B cell (primary cell): ENCODE data around the gene PAPSS2. TPM values are rescaled to one million over a fixed set of nuclear protein-coding genes. Genes with fewer than 3 reads are reported as not detected.
A peak's percentile ranks its signal among the peaks of the same experiment; 100 is the strongest.
"Not testable (repeated sequence)": the region's sequence is repeated elsewhere in the genome, so short reads cannot be mapped to it uniquely, and the experiment has no call there.

ENCODE experiments used
- ATAC-seq: fragments of 200-7000 bp; cut with Tn5 transposase; one replicate; pipeline ENCODE4 v1.10.0; 2021; ENCODE audit warnings: low read depth, mild to moderate bottlenecking, moderate number of reproducible peaks, moderate library complexity
- CTCF ChIA-PET: fragments of 350-600 bp; sonication (Branson Sonifier 250); formaldehyde crosslinking; loops from one replicate; lab custom pipeline; 2021; ENCODE audit warnings: antibody characterized with exemption, inconsistent platforms; lab: Charles Lee
- POLR2A ChIA-PET: fragments of 350-600 bp; sonication (Branson Sonifier 250); formaldehyde crosslinking; loops from one replicate; lab custom pipeline; 2021; ENCODE audit warnings: antibody characterized with exemption; lab: Charles Lee
- DNase-seq: peaks from one replicate; pipeline ENCODE4 v3.0.0; 2013
- H2AFZ ChIP-seq: 2 replicates; pipeline ENCODE4 v1.6.1; 2012; ENCODE audit warnings: mild to moderate bottlenecking, low read depth, low read length; ENCODE audit not compliant: insufficient read depth, poor library complexity, severe bottlenecking
- H3K27ac ChIP-seq, 2 donors: 1 replicate in 1 of 2; 2 replicates in 1 of 2; pipeline ENCODE4 v1.5.1; 2012 to 2013; ENCODE audit warnings: low read length in 2 of 2, mild to moderate bottlenecking in 2 of 2, moderate library complexity in 1 of 2
- H3K27me3 ChIP-seq, 4 experiments: fragments of 200-600 bp in 1 of 4; sonication (generic) in 1 of 4; replicated peaks in 1 of 4; 1 replicate in 2 of 4; 2 replicates in 2 of 4; pipeline versions ENCODE4 v1.6.1 to v1.7.0; 2013 to 2016; ENCODE audit warnings: low read length in 3 of 4, mild to moderate bottlenecking in 2 of 4, mixed read lengths in 1 of 4, moderate library complexity in 1 of 4; ENCODE audit not compliant: insufficient read depth in 4 of 4, control insufficient read depth in 3 of 4; ENCODE audit errors: control extremely low read depth in 1 of 4
- H3K36me3 ChIP-seq, 2 experiments: replicated peaks in 1 of 2; 1 replicate in 1 of 2; 2 replicates in 1 of 2; pipeline versions ENCODE4 v1.6.1 to v1.7.1; 2013; ENCODE audit warnings: low read length in 1 of 2; ENCODE audit not compliant: insufficient read depth in 2 of 2, control insufficient read depth in 1 of 2; ENCODE audit errors: control extremely low read depth in 1 of 2, extremely low read depth in 1 of 2
- H3K4me1 ChIP-seq, 2 donors: fragments of 200-600 bp in 1 of 2; sonication (generic) in 1 of 2; 1 replicate in 1 of 2; 2 replicates in 1 of 2; pipeline versions ENCODE4 v1.5.1 to v1.6.1; 2013 to 2017; ENCODE audit warnings: low read length in 2 of 2; ENCODE audit not compliant: control insufficient read depth in 2 of 2, insufficient read depth in 2 of 2
- H3K4me2 ChIP-seq: replicated peaks from 2 replicates; pipeline ENCODE3; 2012; ENCODE audit warnings: mild to moderate bottlenecking, low read depth, low read length; ENCODE audit not compliant: poor library complexity, severe bottlenecking
- H3K4me3 ChIP-seq, 5 experiments: fragments of 200-600 bp in 1 of 5; sonication (generic) in 1 of 5; 1 replicate in 3 of 5; 2 replicates in 2 of 5; pipeline versions ENCODE4 v1.5.1 to v1.7.0; 2011 to 2016; ENCODE audit warnings: low read length in 4 of 5, mild to moderate bottlenecking in 4 of 5, low read depth in 2 of 5, control low read depth in 1 of 5, moderate library complexity in 1 of 5; ENCODE audit not compliant: insufficient read depth in 1 of 5; ENCODE audit errors: control extremely low read depth in 1 of 5, extremely low read depth in 1 of 5
- H3K79me2 ChIP-seq: fragments of 200-600 bp; sonication (generic); one replicate; pipeline ENCODE4 v1.6.0; 2016; ENCODE audit warnings: low read length; ENCODE audit not compliant: control insufficient read depth, insufficient read depth
- H3K9ac ChIP-seq: fragments of 200-600 bp; sonication (generic); 2 replicates; pipeline ENCODE4 v1.6.1; 2017; ENCODE audit warnings: mild to moderate bottlenecking, low read length, moderate library complexity
- H3K9me3 ChIP-seq, 3 donors: one replicate each; pipeline versions ENCODE4 v1.6.1 to v1.7.1; 2013; ENCODE audit warnings: low read length in 2 of 3; ENCODE audit not compliant: control insufficient read depth in 2 of 3, insufficient read depth in 1 of 3; ENCODE audit errors: control extremely low read depth in 1 of 3
- H4K20me1 ChIP-seq: 2 replicates; pipeline ENCODE4 v1.6.0; 2012; ENCODE audit warnings: mild to moderate bottlenecking, low read length; ENCODE audit not compliant: insufficient read depth, control insufficient read depth, poor library complexity, severe bottlenecking
- H3K27ac Mint-ChIP-seq: one replicate; pipeline ENCODE4 v1.8.0; 2021; ENCODE audit warnings: mixed read lengths
- H3K27me3 Mint-ChIP-seq: one replicate; pipeline ENCODE4 v1.8.0; 2021; ENCODE audit warnings: mixed read lengths
- H3K4me1 Mint-ChIP-seq: one replicate; pipeline ENCODE4 v1.8.0; 2021; ENCODE audit warnings: mixed read lengths
- H3K4me3 Mint-ChIP-seq: one replicate; pipeline ENCODE4 v1.8.0; 2021; ENCODE audit warnings: mixed read lengths
- H3K9me3 Mint-ChIP-seq: one replicate; pipeline ENCODE4 v1.8.0; 2022; ENCODE audit warnings: mixed read lengths; ENCODE audit not compliant: insufficient read depth
- CTCF ChIP-seq: fragments of 200-600 bp; IDR thresholded peaks from one replicate; pipeline ENCODE4 v1.8.0; 2022; ENCODE audit warnings: antibody characterized with exemption, mild to moderate bottlenecking
- EZH2 ChIP-seq: IDR thresholded peaks from 2 replicates; pipeline ENCODE4 v1.6.1; 2012; ENCODE audit warnings: borderline replicate concordance, low read depth, mild to moderate bottlenecking, moderate library complexity, low read length; ENCODE audit not compliant: insufficient read depth, poor library complexity, severe bottlenecking
- WGBS: methylation state at CpG from one replicate; pipeline ENCODE4 v1.1.5; 2013; ENCODE audit warnings: missing lambda C conversion rate; ENCODE audit not compliant: insufficient coverage; 5-methylcytosine and 5-hydroxymethylcytosine counted together
- intact Hi-C: fragments of 100-400 bp; cut with micrococcal nuclease; formaldehyde crosslinking; loops from one replicate; pipeline ENCODE4 v1.10.0; 2022
- polyA minus RNA-seq: library from RNA; depleted of rRNA, polyadenylated mRNA; stranded (reverse); fragments of >200 nt; gene quantifications from 2 replicates; pipeline ENCODE4 v1.2.3, GENCODE V29; 2012
- polyA plus RNA-seq: library from polyadenylated mRNA; depleted of rRNA; stranded (reverse); fragments of >200 nt; gene quantifications from 2 replicates; pipeline ENCODE4 v1.2.3, GENCODE V29; 2012
- total RNA-seq, 2 donors: library from RNA; stranded (reverse); fragments of 120-200 nt in 1 of 2; gene quantifications; 1 replicate in 1 of 2; 2 replicates in 1 of 2; pipeline versions ENCODE4 v1.2.3 to v1.2.4, GENCODE V29; 2013 to 2022

Gene PAPSS2
- total RNA-seq (not detected in 2 replicates), polyA plus RNA-seq (0.06 TPM in 1 of 2 replicates, not detected in the other), polyA minus RNA-seq (not detected in 2 replicates)
- 0.49 TPM for total RNA-seq (2013)

DNA sequence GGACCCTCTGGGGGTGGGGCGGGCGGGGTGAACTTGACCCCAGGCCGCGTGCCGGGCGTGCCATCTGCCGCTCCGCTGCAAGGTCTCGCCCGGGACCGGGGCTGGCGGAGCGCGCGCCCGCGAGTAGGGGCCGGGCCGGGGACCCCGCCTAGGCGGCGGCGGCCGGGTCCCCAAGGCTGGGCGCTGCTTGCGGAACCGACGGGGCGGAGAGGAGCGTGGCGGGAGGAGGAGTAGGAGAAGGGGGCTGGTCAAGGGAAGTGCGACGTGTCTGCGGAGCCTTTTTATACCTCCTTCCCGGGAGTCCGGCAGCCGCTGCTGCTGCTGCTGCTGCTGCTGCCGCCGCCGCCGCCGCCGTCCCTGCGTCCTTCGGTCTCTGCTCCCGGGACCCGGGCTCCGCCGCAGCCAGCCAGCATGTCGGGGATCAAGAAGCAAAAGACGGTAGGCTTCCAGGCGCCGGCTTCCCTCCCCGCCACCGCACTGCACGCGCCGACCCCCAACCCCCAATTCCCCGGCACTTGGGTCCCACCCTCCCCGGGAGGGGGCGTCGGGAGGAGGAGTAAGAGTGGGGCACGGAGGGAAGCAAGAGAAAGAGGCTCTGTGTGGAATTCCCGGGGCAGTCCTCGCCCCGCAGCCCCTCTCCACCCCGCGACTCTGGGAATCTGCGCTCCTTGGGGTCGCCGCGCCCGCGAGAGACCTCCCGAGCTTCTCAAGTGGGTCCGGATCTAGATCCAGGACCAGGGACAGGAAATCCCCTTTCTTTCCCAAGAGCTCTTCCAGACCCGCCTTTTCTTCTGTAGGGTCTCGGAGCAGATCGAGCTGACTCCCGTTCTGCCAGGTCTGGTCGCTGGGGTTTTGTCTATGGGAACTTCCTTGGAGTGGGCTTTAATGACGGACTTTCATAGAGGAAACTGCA lies at the start of gene PAPSS2:
Gene PAPSS2, plus strand, starts transcription at position 308 of the 913 bp plus-strand sequence. Its CDS starts 104 bp downstream, at position 412.
- H2AFZ ChIP-seq, result peak within 1 kb of the TSS; percentile 70
- no peak within 1 kb of the TSS for H3K27ac Mint-ChIP-seq

GRCh38 chr10:87611341-87611740 lies 48.3 kb upstream of the PAPSS2 start:
- H3K4me3 ChIP-seq, H4K20me1 ChIP-seq, H3K4me1 ChIP-seq, intact Hi-C loops, H3K36me3 ChIP-seq, H3K27me3 ChIP-seq, H3K9me3 Mint-ChIP-seq, H3K27me3 Mint-ChIP-seq, DNase-seq, POLR2A ChIA-PET, CTCF ChIA-PET, H3K9me3 ChIP-seq, H3K4me1 Mint-ChIP-seq, ATAC-seq, H3K4me2 ChIP-seq, H2AFZ ChIP-seq, H3K9ac ChIP-seq, H3K27ac ChIP-seq, H3K4me3 Mint-ChIP-seq, H3K27ac Mint-ChIP-seq, H3K79me2 ChIP-seq: not testable (repeated sequence)
- 95% methylated on average over 2 of the region's 2 CpGs for WGBS

More for the DNA sequence above, at the start of gene PAPSS2:
- intact Hi-C loops, result loop anchor here (5.0 kb wide), 1 partner anchor 112 kb away; no protein-coding TSS in a partner anchor
- H3K4me1 Mint-ChIP-seq, result peaks cover 14% of the 10 kb centered on the region
- Histone ChIP-seq H3K79me2 (no peaks in the 10 kb centered on the region), H3K4me3 (peak within 1 kb of the TSS; percentile 29 to 61 (median 52)), H3K36me3 (no peaks in the 10 kb centered on the region), H3K27ac (no peak within 1 kb of the TSS), H3K27me3 (peaks cover 0 to 31% (median 22%) of the 10 kb centered on the region in 4 experiments), H3K9ac (peak within 1 kb of the TSS; percentile 63), H3K4me2 (peak within 1 kb of the TSS; percentile 91), H3K9me3 (peaks cover 0 to 5% (median 0%) of the 10 kb centered on the region in 3 donors), H4K20me1 (no peaks in the 10 kb centered on the region), H3K4me1 (peaks cover 8 to 12% of the 10 kb centered on the region in 2 donors)
- peaks cover 45% of the 10 kb centered on the region for H3K27me3 Mint-ChIP-seq
- 4% methylated on average over 69 of the region's 82 CpGs for WGBS
- TF ChIP-seq EZH2 (peak; percentile 62), CTCF (no peak)
- no peaks in the 10 kb centered on the region for H3K9me3 Mint-ChIP-seq
- H3K4me3 Mint-ChIP-seq, result peak within 1 kb of the TSS; percentile 85
- DNase-seq (peak; percentile 39), ATAC-seq (peak; percentile 33)
- POLR2A ChIA-PET, result no interaction called here
- CTCF ChIA-PET, result interaction anchor here (0.7 kb wide), 1 partner anchor 249 kb away, joined by 3 read pairs; no protein-coding TSS in a partner anchor
